MM.1S (cell line): Measurements from ENCODE around the gene DBP.

Experiments used
- CTCF ChIP-seq: fragments of 300-600 bp; sonication (generic); IDR thresholded peaks from 2 replicates; pipeline ENCODE4 v1.5.1; 2016; ENCODE audit warnings: antibody characterized with exemption, low read length, mixed read lengths
- EZH2 ChIP-seq: fragments of 300-600 bp; sonication (generic); optimal IDR thresholded peaks from 2 replicates; pipeline ENCODE3; 2017; ENCODE audit warnings: low read depth, mild to moderate bottlenecking, antibody characterized with exemption, low read length, mixed read lengths

- TF ChIP-seq CTCF: no peak
- no peak for TF ChIP-seq EZH2
Observed at GRCh38 chr19:48628486-48629296, 8.5 kb downstream of the DBP start.
